Fibroblast of skin of back (primary cell): ENCODE measurements around the gene RAP2A.
A peak's percentile ranks its signal among the peaks of the same experiment; 100 is the strongest.

Experiments used
- DNase-seq: peaks from one replicate; pipeline ENCODE4 v3.0.0-alpha.2; 2013

The RAP2A gene

GRCh38 chr13:97448503-97449251, 14.7 kb downstream of the RAP2A start:
- DNase-seq, result no peak

- no peak for DNase-seq
These were observed 20.7 kb downstream of the RAP2A start for GRCh38 chr13:97454699-97455098.

GRCh38 chr13:97456047-97456446, 22.1 kb downstream of the RAP2A start:
- no peak for DNase-seq

GRCh38 chr13:97459215-97459777, 25.3 kb downstream of the RAP2A start:
- no peak for DNase-seq

- DNase-seq, result peak; percentile 29
These were observed 26.2 kb downstream of the RAP2A start for GRCh38 chr13:97460004-97460775.

- DNase-seq, result no peak
These were observed 26.9 kb downstream of the RAP2A start for GRCh38 chr13:97460853-97461252.

- DNase-seq, result peak; percentile 70
These were observed 30.6 kb downstream of the RAP2A start for GRCh38 chr13:97464561-97464960.

- DNase-seq, result no peak
These were observed 32.8 kb downstream of the RAP2A start for GRCh38 chr13:97466722-97467121.

GRCh38 chr13:97468331-97468730, 34.4 kb downstream of the RAP2A start:
- DNase-seq, result no peak

GRCh38 chr13:97471711-97472110, 37.7 kb downstream of the RAP2A start:
- DNase-seq, result no peak

GRCh38 chr13:97474349-97474980, 40.5 kb downstream of the RAP2A start:
- no peak for DNase-seq

GRCh38 chr13:97475011-97475410, 41.0 kb downstream of the RAP2A start:
- DNase-seq, result no peak

- DNase-seq, result peak; percentile 11
These were observed 43.9 kb downstream of the RAP2A start for GRCh38 chr13:97477844-97478243.

GRCh38 chr13:97478247-97478646, 44.3 kb downstream of the RAP2A start:
- no peak for DNase-seq

- DNase-seq, result no peak
These were observed 49.5 kb downstream of the RAP2A start for GRCh38 chr13:97483465-97483864.

- DNase-seq, result no peak
These were observed 50.3 kb downstream of the RAP2A start for GRCh38 chr13:97484301-97484700.

GRCh38 chr13:97485320-97485719, 51.4 kb downstream of the RAP2A start:
- no peak for DNase-seq

GRCh38 chr13:97490702-97491307, 56.8 kb downstream of the RAP2A start:
- no peak for DNase-seq

GRCh38 chr13:97491452-97491851, 57.5 kb downstream of the RAP2A start:
- no peak for DNase-seq

GRCh38 chr13:97492257-97492656, 58.3 kb downstream of the RAP2A start:
- no peak for DNase-seq

- no peak for DNase-seq
These were observed 58.9 kb downstream of the RAP2A start for GRCh38 chr13:97492684-97493371.

- DNase-seq, result no peak
These were observed 59.5 kb downstream of the RAP2A start for GRCh38 chr13:97493456-97493855.
